Measurements from ENCODE around the gene NDRG4. TPM values are rescaled to one million over a fixed set of nuclear protein-coding genes. Genes with fewer than 3 reads are reported as not detected.
A peak's percentile ranks its signal among the peaks of the same experiment; 100 is the strongest.

NDRG4 gene
- total RNA-seq, 2 donors from 2014 or later, result 163 to 238 TPM

GRCh38 chr16:58497935-58498334 lies 2.0 kb upstream of the NDRG4 start:
- no peak overlapping the region for H3K4me3 ChIP-seq
- no peak for DNase-seq (ENCODE audit: low spot score)
- no peaks in the 10 kb centered on the region for H3K36me3 ChIP-seq
- no peak overlapping the region for H3K27ac ChIP-seq
- peaks cover 0 to 39% of the 10 kb centered on the region in 2 donors for H3K4me1 ChIP-seq
- TF ChIP-seq CTCF (IDR thresholded peaks at IDR 0.05), result no peak
- no peaks in the 10 kb centered on the region for H3K27me3 ChIP-seq
- no peaks in the 10 kb centered on the region for H3K9me3 ChIP-seq

- no peaks in the 10 kb centered on the region for H3K36me3 ChIP-seq
- no peaks in the 10 kb centered on the region for H3K27me3 ChIP-seq
- peaks cover 0 to 39% of the 10 kb centered on the region in 2 donors for H3K4me1 ChIP-seq
- TF ChIP-seq CTCF (IDR thresholded peaks at IDR 0.05), result no peak
- no peak overlapping the region for H3K4me3 ChIP-seq
- H3K9me3 ChIP-seq, result no peaks in the 10 kb centered on the region
- no peak for DNase-seq (ENCODE audit: low spot score)
- no peak overlapping the region for H3K27ac ChIP-seq
Observed at GRCh38 chr16:58498341-58499091, 1.4 kb upstream of the NDRG4 start.

GRCh38 chr16:58499092-58499511 lies 841 bp upstream of the NDRG4 start:
- no peaks in the 10 kb centered on the region for H3K27me3 ChIP-seq
- no peaks in the 10 kb centered on the region for H3K9me3 ChIP-seq
- peaks cover 3% of the 10 kb centered on the region for H3K36me3 ChIP-seq
- H3K4me3 ChIP-seq, result no peak overlapping the region
- H3K4me1 ChIP-seq, result peaks cover 0 to 39% of the 10 kb centered on the region in 2 donors
- H3K27ac ChIP-seq, result no peak overlapping the region
- TF ChIP-seq CTCF (IDR thresholded peaks at IDR 0.05), result no peak
- DNase-seq (ENCODE audit: low spot score), result no peak

- Histone ChIP-seq H3K27me3 (no peaks in the 10 kb centered on the region), H3K4me1 (peaks cover 0 to 30% of the 10 kb centered on the region in 2 donors), H3K36me3 (peaks cover 8% of the 10 kb centered on the region), H3K9me3 (no peaks in the 10 kb centered on the region), H3K4me3 (peak overlapping the region; percentile 9 to 35), H3K27ac (peak overlapping the region in 1 of 2 donors; percentile 26)
- no peak for TF ChIP-seq CTCF (IDR thresholded peaks at IDR 0.05)
- no peak for DNase-seq (ENCODE audit: low spot score)
Observed at GRCh38 chr16:58500430-58501241, 693 bp downstream of the NDRG4 start.

GRCh38 chr16:58501242-58502131 lies 1.5 kb downstream of the NDRG4 start:
- Histone ChIP-seq H3K4me3 (peak overlapping the region; percentile 9 to 35), H3K9me3 (no peaks in the 10 kb centered on the region), H3K4me1 (peaks cover 0 to 21% of the 10 kb centered on the region in 2 donors), H3K27me3 (no peaks in the 10 kb centered on the region), H3K27ac (peak overlapping the region in 1 of 2 donors; percentile 26), H3K36me3 (peaks cover 14% of the 10 kb centered on the region)
- no peak for TF ChIP-seq CTCF (IDR thresholded peaks at IDR 0.05)
- DNase-seq (ENCODE audit: low spot score), result no peak

Data from right atrium auricular region (tissue), 2 donors.